ENCODE measurements around the gene KCNE2. TPM values are rescaled to one million over a fixed set of nuclear protein-coding genes. Genes with fewer than 3 reads are reported as not detected.

The KCNE2 gene, protein sequence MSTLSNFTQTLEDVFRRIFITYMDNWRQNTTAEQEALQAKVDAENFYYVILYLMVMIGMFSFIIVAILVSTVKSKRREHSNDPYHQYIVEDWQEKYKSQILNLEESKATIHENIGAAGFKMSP
- not detected for total RNA-seq
- long read RNA-seq, result 0 reads

DNA sequence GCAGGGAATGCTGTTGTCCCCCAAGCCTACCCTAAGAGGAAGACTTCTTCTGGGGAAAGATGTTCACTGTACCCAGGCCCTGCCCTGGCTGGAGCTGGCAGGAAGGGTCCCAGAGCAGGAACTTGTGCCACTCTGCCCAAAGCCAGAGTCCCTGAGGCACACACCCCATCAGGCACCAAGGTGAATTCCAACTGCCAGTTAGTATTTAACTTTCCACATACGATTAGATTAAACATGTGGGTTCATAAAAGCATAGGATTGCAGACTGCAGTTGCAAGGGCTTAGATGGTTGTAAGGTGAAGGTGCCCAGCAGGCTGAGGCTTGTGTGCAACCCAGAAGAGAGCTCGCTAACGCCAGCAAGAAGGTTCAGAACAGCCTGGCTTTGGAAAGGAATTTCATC lies at the start of gene KCNE2:
TSS of gene KCNE2 (plus strand) at position 274 of the 400 bp plus-strand sequence. CDS start 6,473 bp downstream, outside the sequence.
- no peaks in the 10 kb centered on the region for H3K36me3 ChIP-seq
- no peak within 1 kb of the TSS for H3K27ac ChIP-seq (replicated peaks)
- peaks cover 10% of the 10 kb centered on the region for H3K27me3 ChIP-seq (ENCODE audit: low read depth)
- TF ChIP-seq, protein P1, sequence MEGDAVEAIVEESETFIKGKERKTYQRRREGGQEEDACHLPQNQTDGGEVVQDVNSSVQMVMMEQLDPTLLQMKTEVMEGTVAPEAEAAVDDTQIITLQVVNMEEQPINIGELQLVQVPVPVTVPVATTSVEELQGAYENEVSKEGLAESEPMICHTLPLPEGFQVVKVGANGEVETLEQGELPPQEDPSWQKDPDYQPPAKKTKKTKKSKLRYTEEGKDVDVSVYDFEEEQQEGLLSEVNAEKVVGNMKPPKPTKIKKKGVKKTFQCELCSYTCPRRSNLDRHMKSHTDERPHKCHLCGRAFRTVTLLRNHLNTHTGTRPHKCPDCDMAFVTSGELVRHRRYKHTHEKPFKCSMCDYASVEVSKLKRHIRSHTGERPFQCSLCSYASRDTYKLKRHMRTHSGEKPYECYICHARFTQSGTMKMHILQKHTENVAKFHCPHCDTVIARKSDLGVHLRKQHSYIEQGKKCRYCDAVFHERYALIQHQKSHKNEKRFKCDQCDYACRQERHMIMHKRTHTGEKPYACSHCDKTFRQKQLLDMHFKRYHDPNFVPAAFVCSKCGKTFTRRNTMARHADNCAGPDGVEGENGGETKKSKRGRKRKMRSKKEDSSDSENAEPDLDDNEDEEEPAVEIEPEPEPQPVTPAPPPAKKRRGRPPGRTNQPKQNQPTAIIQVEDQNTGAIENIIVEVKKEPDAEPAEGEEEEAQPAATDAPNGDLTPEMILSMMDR (IDR thresholded peaks at IDR 0.05; ENCODE audit: borderline replicate concordance), result no peak
- no peak within 1 kb of the TSS for H3K4me3 ChIP-seq
- DNase-seq, result no peak
- H3K9me3 ChIP-seq (replicated peaks), result peaks cover 4% of the 10 kb centered on the region
- intact Hi-C loops (cut with micrococcal nuclease), result no loop called here
- peaks cover 5% of the 10 kb centered on the region for H3K4me1 ChIP-seq

- H3K9me3 ChIP-seq (replicated peaks), result no peaks in the 10 kb centered on the region
- H3K27me3 ChIP-seq (ENCODE audit: low read depth), result no peaks in the 10 kb centered on the region
- no peaks in the 10 kb centered on the region for H3K36me3 ChIP-seq
- no peak overlapping the region for H3K27ac ChIP-seq (replicated peaks)
- no peaks in the 10 kb centered on the region for H3K4me1 ChIP-seq
- intact Hi-C loops (cut with micrococcal nuclease), result no loop called here
- no peak overlapping the region for H3K4me3 ChIP-seq
- DNase-seq, result no peak
- TF ChIP-seq, protein P1 (IDR thresholded peaks at IDR 0.05; ENCODE audit: borderline replicate concordance), result no peak
Measured at GRCh38 chr21:34319585-34319984, 44.2 kb upstream of the KCNE2 start.

DNA sequence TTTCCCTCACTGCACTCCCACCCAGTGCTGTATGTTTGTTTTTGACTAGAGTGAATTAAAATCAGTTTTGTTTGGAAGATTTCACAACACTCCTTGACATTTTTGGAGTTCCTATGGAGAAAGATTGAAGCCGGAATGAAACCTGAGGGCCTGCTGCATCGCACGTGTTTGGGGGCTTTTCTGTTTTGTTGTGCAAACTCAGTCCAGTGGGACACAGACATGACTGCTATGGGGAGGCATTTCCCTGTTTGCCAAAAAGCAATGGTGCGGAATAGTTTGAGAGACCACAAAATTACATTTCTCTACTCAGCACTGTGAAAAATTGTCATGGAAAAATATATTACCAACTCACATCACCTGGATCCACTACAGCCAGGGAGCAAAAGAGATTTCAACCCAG lies 43.8 kb upstream of the KCNE2 start:
- no peaks in the 10 kb centered on the region for H3K9me3 ChIP-seq (replicated peaks)

DNA sequence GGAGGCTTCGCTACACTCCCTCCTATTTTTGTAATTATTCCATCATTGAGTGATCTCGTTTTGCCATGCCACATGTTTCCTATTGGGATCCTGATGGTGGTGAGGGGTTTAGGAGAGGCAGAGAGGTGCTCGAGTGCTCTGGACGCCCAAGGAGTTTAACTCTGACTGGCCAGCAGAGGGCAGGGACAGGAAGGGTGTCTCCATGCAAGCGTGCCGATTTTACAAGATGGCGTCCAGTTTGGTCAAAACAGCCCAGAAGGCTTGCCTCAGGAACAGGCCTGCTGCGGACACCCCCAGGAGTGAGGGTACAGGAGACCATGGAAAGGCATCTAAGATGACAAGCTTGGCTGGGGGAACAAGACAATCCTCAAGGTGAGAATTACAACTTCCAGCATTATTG lies 33.8 kb upstream of the KCNE2 start:
- Histone ChIP-seq H3K27me3 (ENCODE audit: low read depth) (no peaks in the 10 kb centered on the region), H3K36me3 (no peaks in the 10 kb centered on the region), H3K4me1 (no peaks in the 10 kb centered on the region), H3K27ac (replicated peaks) (no peak overlapping the region), H3K9me3 (replicated peaks) (no peaks in the 10 kb centered on the region), H3K4me3 (no peak overlapping the region)
- DNase-seq, result no peak
- TF ChIP-seq, protein P1 (IDR thresholded peaks at IDR 0.05; ENCODE audit: borderline replicate concordance), result no peak
- intact Hi-C loops (cut with micrococcal nuclease), result no loop called here

More for the DNA sequence above, 43.8 kb upstream of the KCNE2 start:
- Histone ChIP-seq H3K36me3 (no peaks in the 10 kb centered on the region), H3K4me1 (no peaks in the 10 kb centered on the region), H3K27me3 (ENCODE audit: low read depth) (no peaks in the 10 kb centered on the region), H3K27ac (replicated peaks) (no peak overlapping the region), H3K4me3 (no peak overlapping the region)
- TF ChIP-seq, protein P1 (IDR thresholded peaks at IDR 0.05; ENCODE audit: borderline replicate concordance), result no peak
- intact Hi-C loops (cut with micrococcal nuclease), result no loop called here
- DNase-seq, result no peak

GRCh38 chr21:34331726-34332125 lies 32.1 kb upstream of the KCNE2 start:
- DNase-seq, result no peak
- Histone ChIP-seq H3K9me3 (replicated peaks) (no peaks in the 10 kb centered on the region), H3K4me3 (no peak overlapping the region), H3K4me1 (peaks cover 9% of the 10 kb centered on the region), H3K27me3 (ENCODE audit: low read depth) (no peaks in the 10 kb centered on the region), H3K27ac (replicated peaks) (no peak overlapping the region), H3K36me3 (no peaks in the 10 kb centered on the region)
- TF ChIP-seq, protein P1 (IDR thresholded peaks at IDR 0.05; ENCODE audit: borderline replicate concordance), result no peak
- intact Hi-C loops (cut with micrococcal nuclease), result no loop called here
